HCT116 (cell line): ENCODE results near the gene CPEB2. TPM values are rescaled to one million over a fixed set of nuclear protein-coding genes. Genes with fewer than 3 reads are reported as not detected.

Experiments
- ATAC-seq: fragments of 200-7000 bp; cut with Tn5 transposase; 2 replicates; pipeline ENCODE4 v1.9.1; 2020; ENCODE audit warnings: mild to moderate bottlenecking, moderate library complexity
- BruUV-seq: library from RNA; stranded (reverse); fragments of 400-500 nt; replicated peaks from 2 replicates; lab custom pipeline; 2021; lab: Mats Ljungman, UMichigan
- CTCF ChIA-PET: fragments of 300-600 bp; sonication (Branson Sonifier 250); formaldehyde crosslinking; loops from one replicate; lab custom pipeline; 2021; ENCODE audit warnings: antibody characterized with exemption; lab: Charles Lee
- POLR2A ChIA-PET: fragments of 300-600, 350-600 bp; sonication (Branson Sonifier 250); formaldehyde crosslinking; loops from one replicate; lab custom pipeline; 2021; ENCODE audit warnings: antibody characterized with exemption; lab: Charles Lee
- RAD21 ChIA-PET, 2 experiments: fragments of 300-600 bp; sonication (Branson Sonifier 250); formaldehyde crosslinking; loops; one replicate each; lab custom pipeline; 2023; ENCODE audit warnings: low total read pairs in 2 of 2; ENCODE audit not compliant: uncharacterized antibody in 2 of 2, unreplicated experiment in 2 of 2, low non-redundant PET in 1 of 2; lab: Charles Lee
- DNase-seq: peaks from one replicate; pipeline ENCODE4 v3.0.0-alpha.2; 2010; ENCODE audit warnings: low read depth, low spot score
- H2AFZ ChIP-seq: fragments of 200-600 bp; shearing (Covaris generic), sonication (generic); 2 replicates; pipeline ENCODE4 v1.6.1; 2017; ENCODE audit warnings: low read depth, mixed run types, mixed read lengths, antibody characterized with exemption, low read length; ENCODE audit not compliant: poor library complexity, severe bottlenecking
- H3K27ac ChIP-seq: 2 replicates; pipeline ENCODE4 v1.5.1; 2012; ENCODE audit warnings: low read depth, low read length
- H3K27me3 ChIP-seq: fragments of 200-600 bp; sonication (generic); 2 replicates; pipeline ENCODE4 v1.6.1; 2016; ENCODE audit warnings: mixed run types, low read length, mixed read lengths; ENCODE audit not compliant: insufficient read depth
- H3K36me3 ChIP-seq, 2 experiments: fragments of 200-500 bp in 1 of 2; fragments of 200-600 bp in 1 of 2; sonication (Bioruptor generic) in 1 of 2; sonication (generic) in 1 of 2; 2 replicates each; pipeline versions ENCODE4 v1.5.1 to v1.6.1; 2014 to 2016; ENCODE audit warnings: low read length in 2 of 2, inconsistent platforms in 1 of 2, mixed read lengths in 1 of 2, mixed run types in 1 of 2; ENCODE audit not compliant: insufficient read depth in 2 of 2, control insufficient read depth in 1 of 2
- H3K4me1 ChIP-seq, 2 experiments: fragments of 200-600 bp in 1 of 2; sonication (generic) in 1 of 2; 2 replicates each; pipeline versions ENCODE4 v1.5.1 to v1.6.1; 2012 to 2017; ENCODE audit warnings: low read length in 2 of 2, inconsistent platforms in 1 of 2, mild to moderate bottlenecking in 1 of 2, mixed read lengths in 1 of 2, mixed run types in 1 of 2, moderate library complexity in 1 of 2; ENCODE audit not compliant: insufficient read depth in 2 of 2, control insufficient read depth in 1 of 2
- H3K4me2 ChIP-seq: fragments of 200-600 bp; sonication (generic); 2 replicates; pipeline ENCODE4 v1.6.1; 2017; ENCODE audit warnings: mixed run types, low read length, mixed read lengths
- H3K4me3 ChIP-seq, 2 experiments: fragments of 200-600 bp in 1 of 2; sonication (generic) in 1 of 2; replicated peaks in 1 of 2; 2 replicates each; pipeline ENCODE4 v1.5.1; 2011 to 2016; ENCODE audit warnings: low read length in 2 of 2, control low read depth in 1 of 2, low read depth in 1 of 2, mild to moderate bottlenecking in 1 of 2, mixed read lengths in 1 of 2, mixed run types in 1 of 2
- H3K79me2 ChIP-seq: fragments of 200-600 bp; sonication (generic); 2 replicates; pipeline ENCODE4 v1.6.1; 2017; ENCODE audit warnings: mild to moderate bottlenecking, mixed run types, low read length, moderate library complexity, mixed read lengths; ENCODE audit not compliant: insufficient read depth
- H3K9ac ChIP-seq: fragments of 200-600 bp; sonication (generic); 2 replicates; pipeline ENCODE4 v1.6.1; 2016; ENCODE audit warnings: low read length, mixed read lengths
- H3K9me2 ChIP-seq: fragments of 200-600 bp; sonication (generic), shearing (Covaris generic); 2 replicates; pipeline ENCODE4 v1.6.1; 2017; ENCODE audit warnings: mixed run types, mild to moderate bottlenecking, moderate library complexity; ENCODE audit not compliant: insufficient read depth
- H3K9me3 ChIP-seq, 2 experiments: fragments of 200-500 bp in 1 of 2; fragments of 200-600 bp in 1 of 2; sonication (Bioruptor generic) in 1 of 2; sonication (generic) in 1 of 2; 2 replicates each; pipeline ENCODE4 v1.6.1; 2014 to 2017; ENCODE audit warnings: low read length in 2 of 2, mixed read lengths in 2 of 2, inconsistent platforms in 1 of 2, low read depth in 1 of 2, mild to moderate bottlenecking in 1 of 2, mixed run types in 1 of 2, moderate library complexity in 1 of 2; ENCODE audit not compliant: control insufficient read depth in 1 of 2, insufficient read depth in 1 of 2
- H4K20me1 ChIP-seq: fragments of 200-600 bp; sonication (generic), shearing (Covaris generic); 2 replicates; pipeline ENCODE4 v1.6.1; 2017; ENCODE audit warnings: mixed run types, mild to moderate bottlenecking, moderate library complexity; ENCODE audit not compliant: insufficient read depth
- CBX3 ChIP-seq: IDR thresholded peaks from 2 replicates; pipeline ENCODE4 v1.6.1; 2012; ENCODE audit warnings: low read depth
- CEBPB ChIP-seq: IDR thresholded peaks from 2 replicates; pipeline ENCODE4 v1.6.1; 2012; ENCODE audit warnings: low read depth
- CTCF ChIP-seq, 3 experiments: fragments of 200-600 bp in 1 of 3; sonication (generic) in 1 of 3; IDR thresholded peaks in 2 of 3; conservative IDR thresholded peaks in 1 of 3; 2 replicates each; pipeline ENCODE4 v1.5.1; 2012 to 2017; ENCODE audit warnings: low read depth in 2 of 3, low read length in 2 of 3, antibody characterized with exemption in 1 of 3, borderline replicate concordance in 1 of 3, control low read depth in 1 of 3, mild to moderate bottlenecking in 1 of 3, mixed read lengths in 1 of 3, mixed run types in 1 of 3, moderate library complexity in 1 of 3; ENCODE audit not compliant: insufficient read depth in 1 of 3
- EGR1 ChIP-seq: IDR thresholded peaks from 2 replicates; pipeline ENCODE4 v1.6.1; 2012; ENCODE audit warnings: low read depth
- ELF1 ChIP-seq: IDR thresholded peaks from 2 replicates; pipeline ENCODE4 v1.6.1; 2012; ENCODE audit warnings: low read depth, borderline replicate concordance
- JUND ChIP-seq: IDR thresholded peaks from 2 replicates; pipeline ENCODE4 v1.6.1; 2012
- SP1 ChIP-seq: IDR thresholded peaks from 2 replicates; pipeline ENCODE4 v1.6.1; 2012; ENCODE audit warnings: low read depth
- YY1 ChIP-seq: IDR thresholded peaks from 2 replicates; pipeline ENCODE4 v1.6.1; 2011; ENCODE audit warnings: low read length, low read depth, moderate library complexity, mild to moderate bottlenecking; ENCODE audit not compliant: insufficient replicate concordance; ENCODE audit errors: extremely low read depth
- ZFX ChIP-seq: fragments of 450-650 bp; IDR thresholded peaks from 2 replicates; pipeline ENCODE4 v1.6.1; 2017
- intact Hi-C: fragments of 100-400 bp; cut with micrococcal nuclease; formaldehyde crosslinking; loops from 2 replicates; pipeline ENCODE4 v1.10.0; 2022
- total RNA-seq: library from RNA; stranded (reverse); gene quantifications from one replicate; pipeline ENCODE4 v1.2.1, GENCODE V29; 2021; ENCODE audit not compliant: unreplicated experiment
- TF ChIP-seq, protein P1 (sequence below): IDR thresholded peaks from 2 replicates; pipeline ENCODE4 v1.6.1; 2012

CPEB2 gene
- total RNA-seq, 1 experiment from 2014 or later = 1.3 TPM

GRCh38 chr4:14987054-14987453 is 15.2 kb upstream of the CPEB2 start:
- no peaks in the 10 kb centered on the region for H3K9me3 ChIP-seq
- H3K4me3 ChIP-seq = no peak overlapping the region
- ATAC-seq = no peak
- H4K20me1 ChIP-seq = no peaks in the 10 kb centered on the region
- no peak overlapping the region for H3K27ac ChIP-seq
- no peaks in the 10 kb centered on the region for H3K4me1 ChIP-seq
- H3K79me2 ChIP-seq = no peaks in the 10 kb centered on the region
- H3K9me2 ChIP-seq = no peaks in the 10 kb centered on the region
- POLR2A ChIA-PET = no interaction called here
- H3K36me3 ChIP-seq = no peaks in the 10 kb centered on the region
- no peak for DNase-seq
- BruUV-seq = no TSS peak
- TF ChIP-seq CBX3 = no peak
- TF ChIP-seq EGR1 = no peak
- no peak for TF ChIP-seq SP1
- TF ChIP-seq, protein P1, sequence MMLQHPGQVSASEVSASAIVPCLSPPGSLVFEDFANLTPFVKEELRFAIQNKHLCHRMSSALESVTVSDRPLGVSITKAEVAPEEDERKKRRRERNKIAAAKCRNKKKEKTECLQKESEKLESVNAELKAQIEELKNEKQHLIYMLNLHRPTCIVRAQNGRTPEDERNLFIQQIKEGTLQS = no peak
- TF ChIP-seq JUND = no peak
- no peak for TF ChIP-seq ZFX
- no peak for TF ChIP-seq ELF1
- no peak for TF ChIP-seq CEBPB
- TF ChIP-seq YY1 = no peak
- no peak for TF ChIP-seq CTCF (IDR thresholded peaks at IDR 0.05 in 2 of 3, conservative IDR thresholded peaks at IDR 0.05 in 1 of 3; ENCODE audit: borderline replicate concordance in 1 of 3, insufficient read depth in 1 of 3, low read depth in 2 of 3, low read length in 2 of 3)
- TF ChIP-seq, all 23 proteins: peak for 0
- Histone ChIP-seq H3K27me3 (no peaks in the 10 kb centered on the region), H3K9ac (no peak overlapping the region), H2AFZ (no peak overlapping the region), H3K4me2 (no peak overlapping the region)
- intact Hi-C loops = no loop called here
- ChIA-PET CTCF (no interaction called here), RAD21 (no interaction called here)
